Smooth muscle cell (in vitro differentiated cells): ENCODE data around the gene TNKS2. TPM values are rescaled to one million over a fixed set of nuclear protein-coding genes. Genes with fewer than 3 reads are reported as not detected.

Experiments
- DNase-seq: peaks from one replicate; lab custom pipeline; 2025; ENCODE audit not compliant: unreplicated experiment; lab: John Stamatoyannopoulos, UW
- H2AFZ ChIP-seq: fragments of 200-600 bp; sonication (generic); 2 replicates; pipeline ENCODE4 v1.6.0; 2016; ENCODE audit warnings: antibody characterized with exemption, low read depth, mild to moderate bottlenecking
- H3F3A ChIP-seq: fragments of 200-600 bp; sonication (generic); 2 replicates; pipeline ENCODE4 v1.6.0; 2017; ENCODE audit warnings: antibody characterized with exemption, low read depth
- H3K27ac ChIP-seq: fragments of 200-600 bp; sonication (generic); 2 replicates; pipeline ENCODE4 v1.5.1; 2016; ENCODE audit warnings: low read depth, mild to moderate bottlenecking
- H3K27me3 ChIP-seq: fragments of 200-600 bp; sonication (generic); 2 replicates; pipeline ENCODE4 v1.6.1; 2016; ENCODE audit warnings: low read depth, mild to moderate bottlenecking
- H3K36me3 ChIP-seq: fragments of 200-600 bp; sonication (generic); 2 replicates; pipeline ENCODE4 v1.5.1; 2016; ENCODE audit warnings: low read depth
- H3K4me1 ChIP-seq: fragments of 200-600 bp; sonication (generic); 2 replicates; pipeline ENCODE4 v1.5.1; 2016; ENCODE audit warnings: low read depth
- H3K4me2 ChIP-seq: fragments of 200-600 bp; sonication (generic); 2 replicates; pipeline ENCODE4 v1.6.0; 2016; ENCODE audit warnings: mild to moderate bottlenecking
- H3K4me3 ChIP-seq: fragments of 200-600 bp; sonication (generic); 2 replicates; pipeline ENCODE4 v1.5.1; 2016; ENCODE audit warnings: mild to moderate bottlenecking
- H3K79me2 ChIP-seq: fragments of 200-600 bp; sonication (generic); 2 replicates; pipeline ENCODE4 v1.6.0; 2016; ENCODE audit warnings: low read depth, mild to moderate bottlenecking
- H3K9ac ChIP-seq: fragments of 200-600 bp; sonication (generic); 2 replicates; pipeline ENCODE4 v1.6.0; 2016; ENCODE audit warnings: low read depth
- H3K9me3 ChIP-seq: fragments of 200-600 bp; sonication (generic); replicated peaks from 2 replicates; pipeline ENCODE4 v1.5.1; 2016; ENCODE audit warnings: low read depth
- H4K20me1 ChIP-seq: fragments of 200-600 bp; sonication (generic); 2 replicates; pipeline ENCODE4 v1.6.0; 2016; ENCODE audit warnings: low read depth
- CTCF ChIP-seq: fragments of 200-600 bp; sonication (generic); IDR thresholded peaks from 2 replicates; pipeline ENCODE4 v1.5.1; 2017; ENCODE audit warnings: borderline replicate concordance, mild to moderate bottlenecking, antibody characterized with exemption; ENCODE audit not compliant: insufficient read depth, poor library complexity, severe bottlenecking
- WGBS: methylation state at CpG from one replicate; pipeline ENCODE4 v1.1.7; 2016; ENCODE audit warnings: low lambda C conversion rate; 5-methylcytosine and 5-hydroxymethylcytosine counted together
- polyA plus RNA-seq: library from polyadenylated mRNA; unstranded; fragments of >200 nt; fragmentation: Nextera tagmentation; extraction: Ambion mirVana; gene quantifications from 2 replicates; pipeline ENCODE4 v1.2.1, GENCODE V29; 2016
- total RNA-seq: library from RNA; depleted of rRNA; stranded (reverse); fragments of >200 nt; gene quantifications from 2 replicates; pipeline ENCODE4 v1.2.3, GENCODE V29; 2014

The TNKS2 gene
- total and polyA plus RNA-seq, 2 experiments from 2014 or later, result 12.1 to 45.6 TPM

- Histone ChIP-seq H3K27me3 (no peaks in the 10 kb centered on the region), H2AFZ (no peak overlapping the region), H3K79me2 (no peaks in the 10 kb centered on the region), H3F3A (no peaks in the 10 kb centered on the region), H3K4me2 (no peak overlapping the region), H3K4me3 (no peak overlapping the region), H3K4me1 (peaks cover 10% of the 10 kb centered on the region), H3K27ac (no peak overlapping the region), H3K9ac (no peak overlapping the region), H4K20me1 (no peaks in the 10 kb centered on the region), H3K36me3 (no peaks in the 10 kb centered on the region), H3K9me3 (no peaks in the 10 kb centered on the region)
- no peak for TF ChIP-seq CTCF
- WGBS, result 83% methylated on average over 2 of the region's 2 CpGs
- no peak for DNase-seq
These were observed 23.7 kb upstream of the TNKS2 start for GRCh38 chr10:91774571-91774970.

- no peak overlapping the region for H3K27ac ChIP-seq
- no peak for TF ChIP-seq CTCF
- H2AFZ ChIP-seq, result no peak overlapping the region
- no peaks in the 10 kb centered on the region for H3K9me3 ChIP-seq
- H3K4me2 ChIP-seq, result no peak overlapping the region
- H3K9ac ChIP-seq, result no peak overlapping the region
- no peak for DNase-seq
- no peaks in the 10 kb centered on the region for H3K79me2 ChIP-seq
- WGBS, result 93% methylated on average over 2 of the region's 2 CpGs
- no peaks in the 10 kb centered on the region for H4K20me1 ChIP-seq
- no peaks in the 10 kb centered on the region for H3K36me3 ChIP-seq
- H3K4me1 ChIP-seq, result peaks cover 10% of the 10 kb centered on the region
- peaks cover 4% of the 10 kb centered on the region for H3K27me3 ChIP-seq
- no peaks in the 10 kb centered on the region for H3F3A ChIP-seq
- no peak overlapping the region for H3K4me3 ChIP-seq
These were observed 22.5 kb upstream of the TNKS2 start for GRCh38 chr10:91775731-91776130.

- Histone ChIP-seq H3K4me2 (no peak overlapping the region), H2AFZ (no peak overlapping the region), H3K4me3 (no peak overlapping the region), H3F3A (no peaks in the 10 kb centered on the region), H4K20me1 (no peaks in the 10 kb centered on the region), H3K27ac (no peak overlapping the region), H3K9ac (no peak overlapping the region), H3K4me1 (peaks cover 10% of the 10 kb centered on the region), H3K79me2 (no peaks in the 10 kb centered on the region), H3K36me3 (no peaks in the 10 kb centered on the region), H3K9me3 (no peaks in the 10 kb centered on the region), H3K27me3 (peaks cover 5% of the 10 kb centered on the region)
- 95% methylated on average over 3 of the region's 3 CpGs for WGBS
- no peak for DNase-seq
- TF ChIP-seq CTCF, result no peak
These were observed 22.0 kb upstream of the TNKS2 start for GRCh38 chr10:91776266-91776665.

GRCh38 chr10:91778485-91778884 lies 19.7 kb upstream of the TNKS2 start:
- Histone ChIP-seq H3K9ac (peak overlapping the region; percentile 14), H2AFZ (no peak overlapping the region), H3K27ac (peak overlapping the region; percentile 63), H3K27me3 (peaks cover 17% of the 10 kb centered on the region), H3F3A (no peaks in the 10 kb centered on the region), H3K4me1 (peaks cover 10% of the 10 kb centered on the region), H4K20me1 (no peaks in the 10 kb centered on the region), H3K79me2 (no peaks in the 10 kb centered on the region), H3K4me2 (peak overlapping the region; percentile 22), H3K36me3 (no peaks in the 10 kb centered on the region), H3K9me3 (no peaks in the 10 kb centered on the region), H3K4me3 (no peak overlapping the region)
- WGBS, result 87% methylated on average over 1 of the region's 1 CpG
- DNase-seq, result no peak
- TF ChIP-seq CTCF, result no peak
